K562 (cell line): ENCODE measurements around the gene GRHPR. TPM values are rescaled to one million over a fixed set of nuclear protein-coding genes. Genes with fewer than 3 reads are reported as not detected.

ENCODE experiments used
- ATF3 ChIP-seq, 2 experiments: fragments of 450-650 bp in 1 of 2; sonication (generic) in 1 of 2; formaldehyde crosslinking in 1 of 2; IDR thresholded peaks in 1 of 2; conservative IDR thresholded peaks in 1 of 2; 2 replicates each; pipeline versions ENCODE4 v1.6.1 to v1.8.1; 2016 to 2023; ENCODE audit warnings: mild to moderate bottlenecking in 2 of 2, moderate library complexity in 2 of 2, inconsistent platforms in 1 of 2, missing genetic modification reagents in 1 of 2
- HBP1 ChIP-seq: fragments of 450-650 bp; formaldehyde crosslinking; IDR thresholded peaks from 2 replicates; pipeline ENCODE4 v1.4.0; 2022; ENCODE audit warnings: missing genetic modification characterization
- USF1 ChIP-seq: sonication (generic); formaldehyde crosslinking; IDR thresholded peaks from 2 replicates; pipeline ENCODE4 v1.9.0; 2022; ENCODE audit warnings: mild to moderate bottlenecking, missing genetic modification reagents
- ZNF318 ChIP-seq, 2 experiments: fragments of 450-650 bp; IDR thresholded peaks; 2 replicates each; pipeline ENCODE4 v1.6.1; 2016; ENCODE audit warnings: mild to moderate bottlenecking in 2 of 2, borderline replicate concordance in 1 of 2, low read depth in 1 of 2, moderate library complexity in 1 of 2
- ZNF444 ChIP-seq: fragments of 250-450 bp; sonication (Bioruptor Pico); IDR thresholded peaks from 2 replicates; pipeline ENCODE4 v1.4.0; 2020; ENCODE audit warnings: mild to moderate bottlenecking, moderate library complexity
- ZNF592 ChIP-seq: fragments of 450-650 bp; IDR thresholded peaks from 2 replicates; pipeline ENCODE4 v1.6.1; 2017; ENCODE audit warnings: antibody characterized with exemption, mild to moderate bottlenecking
- polyA plus RNA-seq, 8 experiments: library from polyadenylated mRNA; depleted of rRNA in 4 of 8; stranded (reverse) in 5 of 8; unstranded in 3 of 8; fragments of >200 nt; fragmentation: Nextera tagmentation in 2 of 8; fragmentation: Illumina TruSeq in 1 of 8; extraction: Ambion mirVana in 2 of 8; extraction: Trizol in 1 of 8; gene quantifications; 2 replicates each; pipeline versions ENCODE4 v1.2.1 to v1.2.3, GENCODE V29; 2011 to 2014; ENCODE audit warnings: inconsistent platforms in 1 of 8, missing spikeins in 1 of 8
- total RNA-seq, 7 experiments: library from RNA; depleted of rRNA in 6 of 7; stranded (reverse); fragments of >200 nt in 6 of 7; fragmentation: Illumina TruSeq in 2 of 7; extraction: Trizol in 2 of 7; gene quantifications; 2 replicates each; pipeline versions ENCODE4 v1.2.1 to v1.2.3, GENCODE V29; 2011 to 2021; ENCODE audit warnings: low replicate concordance in 1 of 7

Gene GRHPR
- total and polyA plus RNA-seq, 9 of the 15 experiments (the other 6 are each of a cell fraction or from before 2014, with no cell fraction given) = 38.9 to 144 (median 120) TPM

GRCh38 chr9:37485389-37486255, 63.1 kb downstream of the GRHPR start, which contains the start of gene POLR1E (continued):
- 0 out of 2 replicates have a peak, but pooled peaks have one; percentile 65 for TF ChIP-seq ZNF592
- TF ChIP-seq ATF3 (IDR thresholded peaks at IDR 0.05) = no peak
- TF ChIP-seq ATF3 (CRISPR knock-in tag; conservative IDR thresholded peaks at IDR 0.05) = no peak; the same call in 1 of the 2 replicates
- no peak for TF ChIP-seq ZNF444 (CRISPR knock-in tag)
- TF ChIP-seq ZNF318 (IDR thresholded peaks at IDR 0.05; ENCODE audit: borderline replicate concordance in 1 of 2, low read depth in 1 of 2) = no peak
- TF ChIP-seq HBP1 (CRISPR knock-in tag) = no peak
- TF ChIP-seq USF1 = peak; percentile 66; the same call in 1 of the 2 replicates
